ENCODE measurements around the gene TMED7.

TMED7 gene

DNA sequence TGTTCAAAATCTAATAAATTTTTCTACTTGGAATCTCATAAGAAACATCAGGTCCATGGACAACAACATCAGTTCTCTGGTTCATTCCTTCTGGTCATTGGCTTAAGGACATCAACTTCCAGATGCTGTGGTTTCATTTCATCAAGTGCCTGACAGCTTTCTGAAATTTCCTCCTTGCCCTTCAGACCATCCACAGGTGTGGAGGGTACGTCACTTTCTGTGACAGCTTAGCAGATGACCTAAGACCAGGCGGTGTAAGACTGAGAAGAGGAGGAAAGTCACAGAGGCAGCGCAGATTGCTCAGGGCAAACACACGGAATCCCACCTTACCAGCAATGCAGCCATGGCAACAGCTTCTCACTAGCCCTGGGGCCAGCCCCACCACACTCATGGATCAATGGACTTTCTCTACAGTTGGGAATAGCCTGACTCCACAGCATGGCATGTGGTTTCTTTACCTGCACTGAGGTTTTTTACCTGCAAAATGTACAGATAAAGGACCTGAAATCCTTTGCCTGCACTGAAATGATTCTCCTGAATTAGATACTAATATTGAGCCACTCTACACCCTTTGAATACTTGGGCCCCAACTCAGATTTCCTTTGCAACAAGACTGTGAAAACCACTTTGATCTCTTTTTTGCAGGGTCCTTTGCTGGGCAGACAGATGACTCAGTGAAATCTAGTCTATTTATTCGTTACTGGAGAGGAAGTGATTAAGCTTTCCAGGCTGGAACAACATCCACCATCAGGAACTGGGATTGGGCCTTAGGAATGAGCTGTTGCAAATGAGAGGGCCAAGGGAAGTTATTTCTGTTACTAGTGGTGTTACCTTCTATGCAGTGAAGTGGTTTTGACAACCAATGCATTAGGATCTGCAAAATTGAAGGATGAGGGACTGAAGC is 50.4 kb downstream of the TMED7 start:
- in situ Hi-C loops (cut with MboI; ENCODE audit: low sequenced_read_pairs, unreplicated experiment) = loop anchor here (25.0 kb wide), 2 partner anchors 263 to 488 kb away; no protein-coding TSS in a partner anchor

DNA sequence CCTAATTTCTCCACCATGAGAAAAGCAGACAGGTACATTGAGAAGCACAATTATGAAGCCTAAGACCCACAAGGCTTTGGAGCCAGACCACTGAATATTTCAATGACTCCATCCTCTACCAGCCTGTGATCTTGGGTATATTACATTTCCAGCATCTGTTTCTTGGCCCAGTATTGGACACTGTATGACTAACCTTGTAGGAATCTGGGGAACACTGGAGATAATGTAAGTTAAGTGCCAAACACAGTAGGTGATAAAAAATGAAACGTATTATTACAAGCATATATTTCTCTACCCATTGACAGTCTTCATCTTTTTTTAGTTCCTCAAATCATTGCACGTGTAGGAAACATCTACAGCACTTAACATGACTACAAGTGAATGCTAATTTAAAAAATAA is 52.7 kb downstream of the TMED7 start:
- no peak for DNase-seq (ENCODE audit: low spot score)

More for the DNA sequence above, 50.4 kb downstream of the TMED7 start:
- TF ChIP-seq, protein P1, sequence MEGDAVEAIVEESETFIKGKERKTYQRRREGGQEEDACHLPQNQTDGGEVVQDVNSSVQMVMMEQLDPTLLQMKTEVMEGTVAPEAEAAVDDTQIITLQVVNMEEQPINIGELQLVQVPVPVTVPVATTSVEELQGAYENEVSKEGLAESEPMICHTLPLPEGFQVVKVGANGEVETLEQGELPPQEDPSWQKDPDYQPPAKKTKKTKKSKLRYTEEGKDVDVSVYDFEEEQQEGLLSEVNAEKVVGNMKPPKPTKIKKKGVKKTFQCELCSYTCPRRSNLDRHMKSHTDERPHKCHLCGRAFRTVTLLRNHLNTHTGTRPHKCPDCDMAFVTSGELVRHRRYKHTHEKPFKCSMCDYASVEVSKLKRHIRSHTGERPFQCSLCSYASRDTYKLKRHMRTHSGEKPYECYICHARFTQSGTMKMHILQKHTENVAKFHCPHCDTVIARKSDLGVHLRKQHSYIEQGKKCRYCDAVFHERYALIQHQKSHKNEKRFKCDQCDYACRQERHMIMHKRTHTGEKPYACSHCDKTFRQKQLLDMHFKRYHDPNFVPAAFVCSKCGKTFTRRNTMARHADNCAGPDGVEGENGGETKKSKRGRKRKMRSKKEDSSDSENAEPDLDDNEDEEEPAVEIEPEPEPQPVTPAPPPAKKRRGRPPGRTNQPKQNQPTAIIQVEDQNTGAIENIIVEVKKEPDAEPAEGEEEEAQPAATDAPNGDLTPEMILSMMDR (IDR thresholded peaks at IDR 0.05; ENCODE audit: borderline replicate concordance, control extremely low read depth, extremely low read depth, insufficient read depth, missing control alignments) = no peak
- no peak for DNase-seq (ENCODE audit: low spot score)

DNA sequence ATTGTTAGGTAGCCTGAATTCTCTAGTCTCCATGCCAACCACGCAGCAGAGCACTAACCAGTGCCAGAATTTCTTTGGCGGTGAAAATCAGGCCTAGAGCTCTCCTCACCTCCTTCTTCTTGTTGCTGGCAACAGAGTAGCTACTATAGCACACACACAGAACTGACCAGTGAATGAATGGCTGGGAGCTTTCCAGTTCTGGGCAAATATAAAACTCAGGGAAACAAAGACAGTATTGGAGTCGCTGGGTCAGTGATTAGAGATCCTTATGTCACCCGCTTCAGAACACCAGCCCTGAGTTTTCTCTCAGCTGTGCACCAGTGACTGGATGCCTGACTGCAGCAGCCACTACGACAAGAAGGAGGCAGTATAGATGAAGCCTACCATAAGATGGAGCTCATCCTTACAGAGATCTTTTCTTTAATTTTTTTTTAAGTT is 54.4 kb downstream of the TMED7 start:
- in situ Hi-C loops (cut with MboI; ENCODE audit: low sequenced_read_pairs, unreplicated experiment) = no loop called here

More for the DNA sequence above, 52.7 kb downstream of the TMED7 start:
- in situ Hi-C loops (cut with MboI; ENCODE audit: low sequenced_read_pairs, unreplicated experiment) = no loop called here
- TF ChIP-seq, protein P1 (IDR thresholded peaks at IDR 0.05; ENCODE audit: borderline replicate concordance, control extremely low read depth, extremely low read depth, insufficient read depth, missing control alignments) = no peak

GRCh38 chr5:115568668-115569067 is 57.2 kb downstream of the TMED7 start:
- in situ Hi-C loops (cut with MboI; ENCODE audit: low sequenced_read_pairs, unreplicated experiment) = no loop called here
- TF ChIP-seq, protein P1 (IDR thresholded peaks at IDR 0.05; ENCODE audit: borderline replicate concordance, control extremely low read depth, extremely low read depth, insufficient read depth, missing control alignments) = no peak
- no peak for DNase-seq (ENCODE audit: low spot score)

More for the DNA sequence above, 54.4 kb downstream of the TMED7 start:
- TF ChIP-seq, protein P1 (IDR thresholded peaks at IDR 0.05; ENCODE audit: borderline replicate concordance, control extremely low read depth, extremely low read depth, insufficient read depth, missing control alignments) = no peak
- DNase-seq (ENCODE audit: low spot score) = no peak

DNA sequence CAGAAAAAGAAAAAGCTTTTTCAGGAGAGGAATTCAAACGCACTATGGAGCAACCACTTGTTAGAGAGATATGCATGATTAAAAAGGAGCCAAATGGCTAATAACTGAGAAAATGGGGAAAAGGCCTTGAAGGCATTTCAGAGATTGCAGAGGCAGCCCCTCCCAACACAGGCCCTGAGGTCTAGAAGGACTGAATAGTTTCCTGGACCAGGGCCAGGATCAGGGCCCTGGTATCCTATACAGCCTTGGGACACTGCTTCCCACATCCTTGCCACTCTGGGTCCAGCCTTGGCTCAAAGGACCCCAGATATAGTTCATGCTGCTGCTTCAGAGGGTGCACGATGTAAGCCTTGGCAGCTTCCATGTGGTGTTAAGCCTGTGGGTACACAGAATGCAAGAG is 60.6 kb downstream of the TMED7 start:
- TF ChIP-seq, protein P1 (IDR thresholded peaks at IDR 0.05; ENCODE audit: borderline replicate concordance, control extremely low read depth, extremely low read depth, insufficient read depth, missing control alignments) = no peak
- no peak for DNase-seq (ENCODE audit: low spot score)
- in situ Hi-C loops (cut with MboI; ENCODE audit: low sequenced_read_pairs, unreplicated experiment) = no loop called here
